HG02870 (cell line): Measurements from ENCODE around the gene DRG1.
"Not testable (repeated sequence)": the region's sequence is repeated elsewhere in the genome, so short reads cannot be mapped to it uniquely, and the experiment has no call there.

Experiments used
- ATAC-seq: cut with Tn5 transposase; IDR thresholded peaks from one replicate; pipeline ENCODE4 v1.9.1; 2021; ENCODE audit warnings: mild to moderate bottlenecking, moderate library complexity; ENCODE audit not compliant: unreplicated experiment

Gene DRG1

DNA sequence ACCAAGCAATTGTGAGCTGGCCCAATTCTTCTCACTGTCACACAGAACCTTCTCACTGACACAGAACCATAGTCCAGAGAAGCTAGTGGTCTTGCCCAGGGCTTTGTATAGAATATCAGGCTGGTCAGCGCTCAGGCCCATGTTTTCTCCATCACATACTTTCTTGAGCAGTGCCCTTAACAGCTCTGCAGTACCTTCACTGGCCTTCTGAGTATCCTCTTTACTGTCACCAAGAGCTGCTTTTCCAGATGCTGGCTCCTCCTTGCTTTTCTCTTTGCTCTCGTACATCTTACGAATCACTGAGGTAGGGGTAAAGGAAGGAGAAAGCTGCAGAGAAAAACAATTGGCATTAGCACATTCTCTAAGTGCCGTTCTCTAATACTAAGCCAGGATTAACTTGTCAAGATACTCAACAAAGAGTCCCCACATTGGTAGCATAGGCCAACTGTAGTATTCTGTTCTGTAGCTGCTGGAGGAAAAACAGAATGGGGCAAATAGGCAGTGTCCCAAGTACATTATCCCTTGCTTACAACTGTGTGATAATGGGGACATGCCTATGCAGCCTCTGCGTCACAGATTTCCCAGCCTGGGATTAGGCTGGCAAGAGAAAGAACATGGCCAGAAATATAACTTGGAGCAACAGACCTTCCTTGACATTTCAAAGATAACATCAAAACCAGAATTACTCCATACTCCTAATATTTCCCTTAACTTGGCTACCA lies 43.5 kb downstream of the DRG1 start:
- ATAC-seq = no peak

DNA sequence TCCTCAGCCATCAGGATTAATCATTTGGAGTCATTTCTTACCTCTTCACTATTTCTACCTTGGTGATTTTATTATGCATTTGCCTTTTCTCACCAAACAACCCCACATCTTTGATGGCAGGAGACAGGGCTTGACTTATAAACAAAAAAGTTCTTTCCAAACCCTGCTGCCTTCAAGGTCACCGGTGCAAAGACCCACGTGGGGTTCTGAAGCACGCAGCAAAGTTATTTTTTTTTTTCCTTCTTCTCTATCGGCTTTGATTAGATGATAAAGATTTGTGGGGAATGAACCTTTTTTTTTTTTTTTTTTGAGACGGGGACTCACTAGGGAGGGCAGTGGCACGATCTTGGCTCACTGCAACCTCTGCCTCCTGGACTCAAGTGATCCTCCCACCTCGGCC lies 44.1 kb downstream of the DRG1 start:
- ATAC-seq = no peak

DNA sequence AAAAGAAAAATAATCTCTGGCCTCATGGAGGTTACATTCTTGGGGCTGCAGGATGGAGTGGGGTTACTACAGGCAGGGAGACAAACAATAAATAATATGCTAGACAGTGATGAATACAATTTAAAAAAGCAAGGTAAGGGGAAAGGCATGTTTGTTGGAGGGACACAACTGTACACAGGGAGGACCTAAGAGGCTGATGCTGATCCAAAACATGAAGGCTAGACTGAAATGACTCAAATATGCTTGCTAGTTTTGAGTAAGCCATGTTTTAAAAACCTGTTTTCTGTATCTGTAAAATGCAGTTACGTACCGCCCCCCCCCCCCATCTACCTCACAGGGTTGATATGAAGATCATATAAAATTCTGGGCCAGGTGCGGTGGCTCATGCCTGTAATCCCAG lies 46.2 kb downstream of the DRG1 start:
- no peak for ATAC-seq

GRCh38 chr22:31446208-31446607 lies 46.8 kb downstream of the DRG1 start:
- no peak for ATAC-seq

DNA sequence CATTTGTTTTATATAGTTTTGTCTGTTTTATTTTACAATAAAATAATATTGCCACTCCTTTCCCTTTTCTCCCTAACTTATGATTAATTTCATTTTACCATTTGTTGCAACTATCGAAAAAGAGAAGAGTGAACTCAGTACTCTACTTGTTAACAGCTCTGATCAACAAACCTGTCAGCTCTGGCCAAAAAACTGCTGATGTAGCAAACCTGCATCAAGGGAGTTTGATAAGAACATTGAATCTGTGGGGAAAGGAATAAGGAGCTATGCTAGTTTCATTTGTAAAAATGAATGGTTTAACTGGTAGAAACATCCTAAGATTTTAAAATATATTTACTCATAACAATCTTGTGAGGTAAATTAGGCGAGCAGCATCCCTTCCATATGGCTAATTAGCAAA lies 47.4 kb downstream of the DRG1 start:
- ATAC-seq = no peak

DNA sequence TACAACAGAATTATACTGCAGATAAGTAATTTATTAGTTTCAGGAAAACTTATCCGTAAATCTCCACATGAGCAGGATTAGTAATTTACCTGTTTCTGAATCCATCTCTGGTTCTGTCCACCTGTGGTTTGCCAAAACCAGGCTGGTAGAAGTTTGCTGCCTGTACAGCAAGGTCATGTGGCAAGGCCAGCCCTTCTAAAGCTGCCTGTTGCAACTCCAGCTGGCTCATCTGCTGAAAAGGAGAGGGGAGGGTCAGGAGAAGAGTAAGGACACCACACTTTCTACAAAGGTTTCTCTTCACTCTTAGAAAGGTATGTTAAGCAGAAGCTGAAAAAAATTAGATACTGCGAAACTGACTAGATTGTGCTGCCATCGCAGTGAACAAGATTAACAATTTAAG lies 47.9 kb downstream of the DRG1 start:
- no peak for ATAC-seq

- no peak for ATAC-seq
Measured at GRCh38 chr22:31448382-31448781, 49.0 kb downstream of the DRG1 start.

GRCh38 chr22:31449506-31449905 lies 50.1 kb downstream of the DRG1 start:
- no peak for ATAC-seq

DNA sequence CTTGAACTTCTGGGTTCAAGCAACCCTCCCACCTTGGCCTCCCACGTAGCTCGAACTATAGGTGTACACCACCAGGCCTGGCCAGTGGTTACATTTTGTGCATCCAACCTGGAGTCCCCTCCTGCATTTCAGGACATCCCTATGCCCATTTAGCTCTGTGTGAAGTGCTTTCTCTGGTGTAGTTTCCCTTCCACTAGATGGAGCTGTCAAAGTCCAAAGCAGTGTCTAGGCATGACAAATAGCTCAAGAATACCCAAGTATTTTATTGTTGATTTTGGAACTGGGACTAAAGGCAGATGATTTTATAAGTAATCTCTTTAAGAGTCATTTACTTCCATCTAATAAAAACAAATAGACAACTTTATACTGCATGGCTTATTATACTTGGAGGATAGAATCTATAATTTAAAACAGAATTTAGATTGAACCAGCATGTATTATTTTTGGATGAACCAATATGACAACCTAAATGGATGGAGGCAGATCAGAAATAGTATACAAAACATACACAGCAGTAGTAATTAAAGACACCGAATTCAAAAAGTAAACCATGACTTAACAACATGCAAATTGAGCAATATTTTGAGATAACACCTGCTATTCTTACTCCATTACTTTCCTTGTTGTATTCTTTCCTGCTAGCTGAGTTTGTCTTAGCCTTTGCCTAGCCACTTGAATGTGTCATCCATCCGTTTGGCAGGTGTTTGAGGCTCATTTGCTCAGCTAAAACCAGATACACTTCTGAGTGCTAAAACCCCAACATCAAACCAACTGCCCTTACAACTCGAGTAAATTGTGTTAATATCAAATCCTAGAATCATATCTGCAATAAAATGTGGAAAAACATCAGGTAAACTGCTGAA lies 52.5 kb downstream of the DRG1 start:
- ATAC-seq = no peak

GRCh38 chr22:31461699-31462098 lies 62.3 kb downstream of the DRG1 start:
- ATAC-seq = no peak

GRCh38 chr22:31465307-31465706 lies 65.9 kb downstream of the DRG1 start:
- ATAC-seq = no peak

GRCh38 chr22:31474743-31475142 lies 75.3 kb downstream of the DRG1 start:
- no peak for ATAC-seq

GRCh38 chr22:31475800-31476199 lies 76.4 kb downstream of the DRG1 start:
- no peak for ATAC-seq

DNA sequence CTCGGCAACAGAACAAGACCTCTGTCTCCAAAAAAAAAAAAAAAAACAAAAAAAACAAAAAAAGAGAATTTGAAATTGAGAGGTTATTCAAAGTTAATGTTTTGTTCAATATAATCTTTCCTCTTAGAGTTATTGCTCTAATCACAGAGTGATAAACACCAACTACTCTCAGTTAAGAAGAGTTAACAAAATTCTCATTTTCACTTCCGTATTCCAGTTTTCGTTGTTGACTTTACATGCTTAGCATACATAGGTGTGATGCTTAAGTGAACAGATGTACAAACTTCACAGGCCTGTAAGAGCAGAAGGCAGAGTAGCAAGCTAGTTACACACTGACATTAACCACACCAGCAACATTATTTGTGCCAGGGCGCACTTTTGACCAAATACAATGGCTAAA lies 77.9 kb downstream of the DRG1 start:
- peak; percentile 72 for ATAC-seq

DNA sequence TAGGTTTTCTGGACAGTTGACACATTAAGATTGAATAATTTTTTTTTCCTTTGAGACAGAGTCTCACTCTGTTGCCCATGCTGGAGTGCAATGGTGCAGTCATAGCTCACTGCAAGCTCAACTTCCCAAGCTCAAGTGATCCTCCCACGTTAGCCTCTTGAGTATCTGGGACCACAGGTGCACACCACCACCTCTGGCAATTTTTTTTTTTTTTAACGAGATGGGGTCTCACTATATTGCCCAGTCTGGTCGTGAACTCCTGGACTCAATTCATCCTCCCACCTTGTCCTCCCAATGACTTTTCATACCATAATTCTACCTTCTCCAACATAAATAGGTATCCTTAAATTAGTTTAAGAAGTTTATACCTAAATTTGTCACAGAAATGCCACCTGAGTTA lies 81.7 kb downstream of the DRG1 start:
- no peak for ATAC-seq

GRCh38 chr22:31482470-31482869 lies 83.1 kb downstream of the DRG1 start:
- not testable (repeated sequence) for ATAC-seq
